ENCODE data around the gene PRMT1. TPM values are rescaled to one million over a fixed set of nuclear protein-coding genes. Genes with fewer than 3 reads are reported as not detected.

Gene PRMT1
- polyA plus RNA-seq, 2 of the 4 experiments (the other 2 are of a cell fraction): 504 to 516 TPM

- TF ChIP-seq SMC3 (IDR thresholded peaks at IDR 0.05) (peak; percentile 28; the same call in 1 of the 3 replicates), MAZ (IDR thresholded peaks at IDR 0.05; ENCODE audit: borderline replicate concordance, low read depth, low read length) (peak; percentile 83; the same call in 1 of the 2 replicates), RNF2 (IDR thresholded peaks at IDR 0.05; ENCODE audit: borderline replicate concordance, low read depth) (no peak), RARB (CRISPR knock-in tag; IDR thresholded peaks at IDR 0.05) (no peak), EHF (CRISPR knock-in tag; IDR thresholded peaks at IDR 0.05) (no peak)
Observed at GRCh38 chr19:49677901-49678674, 1.0 kb downstream of the PRMT1 start (continued).

- DNase-seq (ENCODE audit: low read depth in 1 of 2, low spot score in 1 of 2): no peak
- FAIRE-seq: no peak
- Histone ChIP-seq H3K9me3 (no peaks in the 10 kb centered on the region), H3K27ac (0 out of 6 replicates have a peak overlapping the region, but pooled peaks of 1 of the 2 experiments have one; percentile 5), H3K4me1 (peaks cover 33% of the 10 kb centered on the region), H3K4me2 (peak overlapping the region; percentile 90), H3K4me3 (no peak overlapping the region; the same call in 2 of the 3 replicates)
- no peak for ATAC-seq
- ChIA-PET POLR2A (interaction anchor here (0.7 to 1.0 kb wide), 3 partner anchors 39 to 99 kb away, joined by 3 to 7 read pairs (median 7); partner anchors contain the start of genes AP2A1 and RRAS), CTCF (interaction anchor here (0.8 to 16.7 kb wide), 23 partner anchors 9 to 457 kb away, joined by 3 to 326 read pairs (median 4); partner anchors contain the start of genes ADM5, BCL2L12, IRF3 and NOSIP)
- TF ChIP-seq POLR2A (IDR thresholded peaks at IDR 0.05; ENCODE audit: low read length) (no peak), HMGXB4 (CRISPR knock-in tag; IDR thresholded peaks at IDR 0.05; ENCODE audit: borderline replicate concordance) (no peak), NPAS2 (CRISPR knock-in tag; IDR thresholded peaks at IDR 0.05; ENCODE audit: borderline replicate concordance) (no peak), HDAC2 (IDR thresholded peaks at IDR 0.05) (no peak), TFCP2L1 (CRISPR knock-in tag; IDR thresholded peaks at IDR 0.05) (no peak), HOXA7 (CRISPR knock-in tag; IDR thresholded peaks at IDR 0.05) (no peak), SMC3 (IDR thresholded peaks at IDR 0.05) (no peak), CTCF (IDR thresholded peaks at IDR 0.05) (no peak), HOXB5 (CRISPR knock-in tag; IDR thresholded peaks at IDR 0.05) (no peak), EP300 (IDR thresholded peaks at IDR 0.05) (no peak), SREBF2 (IDR thresholded peaks at IDR 0.05) (no peak), KDM5A (IDR thresholded peaks at IDR 0.05) (no peak), ESRRA (IDR thresholded peaks at IDR 0.05; ENCODE audit: borderline replicate concordance, low read length) (no peak), ZNF302 (CRISPR knock-in tag; IDR thresholded peaks at IDR 0.05) (no peak), RCOR1 (IDR thresholded peaks at IDR 0.05; ENCODE audit: low read depth, low read length) (no peak)
- WGBS (ENCODE audit: missing lambda C conversion rate): 65% methylated on average over 12 of the region's 12 CpGs
Observed at GRCh38 chr19:49678985-49679770, 2.1 kb downstream of the PRMT1 start.

All from A549 (cell line).